OCI-LY1 (cell line): ENCODE data around the gene HTR5A.

Experiments used
- H2AFZ ChIP-seq: fragments of 200-600 bp; sonication (generic), shearing (Covaris generic); 2 replicates; pipeline ENCODE4 v1.6.0; 2014; ENCODE audit warnings: antibody characterized with exemption, mild to moderate bottlenecking, low read length
- H3F3A ChIP-seq: fragments of 200-600 bp; sonication (generic), shearing (Covaris generic); 2 replicates; pipeline ENCODE4 v1.6.0; 2014; ENCODE audit warnings: mild to moderate bottlenecking, antibody characterized with exemption, low read length, moderate library complexity; ENCODE audit not compliant: insufficient read depth
- H3K27ac ChIP-seq: fragments of 200-600 bp; sonication (generic); 2 replicates; pipeline ENCODE4 v1.5.1; 2014; ENCODE audit warnings: low read length, mixed run types, mild to moderate bottlenecking, low read depth; ENCODE audit not compliant: poor library complexity, severe bottlenecking
- H3K27me3 ChIP-seq: fragments of 200-600 bp; sonication (generic); 2 replicates; pipeline ENCODE4 v1.6.0; 2014; ENCODE audit warnings: antibody characterized with exemption, mild to moderate bottlenecking, low read length, moderate library complexity; ENCODE audit not compliant: insufficient read depth
- H3K36me3 ChIP-seq: fragments of 200-600 bp; sonication (generic); 2 replicates; pipeline ENCODE4 v1.6.1; 2014; ENCODE audit warnings: mild to moderate bottlenecking, antibody characterized with exemption, low read length, moderate library complexity, mixed read lengths; ENCODE audit not compliant: insufficient read depth
- H3K4me1 ChIP-seq: fragments of 200-600 bp; sonication (generic); 2 replicates; pipeline ENCODE4 v1.5.1; 2014; ENCODE audit warnings: mild to moderate bottlenecking, low read length, moderate library complexity; ENCODE audit not compliant: insufficient read depth, severe bottlenecking
- H3K4me2 ChIP-seq: fragments of 200-600 bp; sonication (generic), shearing (Covaris generic); 2 replicates; pipeline ENCODE4 v1.6.1; 2014; ENCODE audit warnings: low read length
- H3K4me3 ChIP-seq: fragments of 200-600 bp; sonication (generic); 2 replicates; pipeline ENCODE4 v1.5.1; 2014; ENCODE audit warnings: low read length, low read depth, mild to moderate bottlenecking, mixed read lengths; ENCODE audit not compliant: poor library complexity, severe bottlenecking
- H3K79me2 ChIP-seq: fragments of 200-600 bp; shearing (Covaris generic); 2 replicates; pipeline ENCODE4 v1.6.1; 2016; ENCODE audit warnings: mixed run types, low read length, mixed read lengths; ENCODE audit not compliant: insufficient read depth
- H3K9ac ChIP-seq: fragments of 200-600 bp; sonication (generic), shearing (Covaris generic); 2 replicates; pipeline ENCODE4 v1.6.1; 2014; ENCODE audit warnings: mild to moderate bottlenecking, low read length, mixed read lengths
- H3K9me2 ChIP-seq: fragments of 200-600 bp; sonication (generic), shearing (Covaris generic); 2 replicates; pipeline ENCODE4 v1.6.1; 2014; ENCODE audit warnings: low read depth, mild to moderate bottlenecking, low read length, mixed read lengths
- H3K9me3 ChIP-seq: fragments of 200-600 bp; shearing (Covaris generic); 2 replicates; pipeline ENCODE4 v1.6.1; 2014; ENCODE audit warnings: low read length, mixed read lengths
- H4K20me1 ChIP-seq: fragments of 200-600 bp; sonication (generic), shearing (Covaris generic); 2 replicates; pipeline ENCODE4 v1.6.0; 2016; ENCODE audit warnings: mild to moderate bottlenecking, low read length; ENCODE audit not compliant: insufficient read depth
- EZH2 ChIP-seq: fragments of 200-600 bp; sonication (generic), shearing (Covaris generic); IDR thresholded peaks from 2 replicates; pipeline ENCODE4 v1.8.0; 2017; ENCODE audit warnings: borderline replicate concordance, mixed run types, mild to moderate bottlenecking, antibody characterized with exemption, low read length, moderate library complexity, mixed read lengths
- TF ChIP-seq, protein P1 (sequence below): fragments of 200-600 bp; sonication (generic), shearing (Covaris generic); IDR thresholded peaks from 2 replicates; pipeline ENCODE4 v1.5.1; 2017; ENCODE audit warnings: mild to moderate bottlenecking, antibody characterized with exemption, low read length, moderate library complexity, mixed read lengths

The HTR5A gene

DNA sequence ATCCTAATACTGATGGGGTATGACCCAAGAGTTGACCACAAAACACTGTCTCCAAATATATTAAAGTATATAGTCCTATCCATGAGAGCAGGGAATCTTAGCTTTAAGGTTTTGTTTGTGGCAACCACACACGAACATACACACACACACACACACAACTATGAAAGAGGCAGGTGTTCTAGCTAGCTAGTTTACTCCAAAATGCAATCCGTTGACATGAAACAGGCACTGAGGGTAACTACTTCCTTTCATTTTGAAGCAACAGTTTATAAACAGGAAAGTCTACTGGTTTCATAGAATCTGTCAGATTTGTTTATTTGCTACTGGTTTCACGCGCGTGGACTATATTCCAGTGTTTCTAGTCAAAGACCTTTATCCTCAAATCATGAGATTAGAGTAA, 14.8 kb downstream of the HTR5A start:
- Histone ChIP-seq H3F3A (no peaks in the 10 kb centered on the region), H2AFZ (no peak overlapping the region), H3K27ac (no peak overlapping the region), H3K79me2 (no peaks in the 10 kb centered on the region), H3K9ac (no peak overlapping the region), H3K4me1 (no peaks in the 10 kb centered on the region), H3K9me3 (no peaks in the 10 kb centered on the region), H3K36me3 (no peaks in the 10 kb centered on the region), H3K9me2 (no peaks in the 10 kb centered on the region), H3K27me3 (peaks cover 19% of the 10 kb centered on the region; the same call in 1 of the 2 replicates), H3K4me2 (no peak overlapping the region), H4K20me1 (no peaks in the 10 kb centered on the region), H3K4me3 (no peak overlapping the region)
- TF ChIP-seq EZH2: no peak
- TF ChIP-seq, protein P1, sequence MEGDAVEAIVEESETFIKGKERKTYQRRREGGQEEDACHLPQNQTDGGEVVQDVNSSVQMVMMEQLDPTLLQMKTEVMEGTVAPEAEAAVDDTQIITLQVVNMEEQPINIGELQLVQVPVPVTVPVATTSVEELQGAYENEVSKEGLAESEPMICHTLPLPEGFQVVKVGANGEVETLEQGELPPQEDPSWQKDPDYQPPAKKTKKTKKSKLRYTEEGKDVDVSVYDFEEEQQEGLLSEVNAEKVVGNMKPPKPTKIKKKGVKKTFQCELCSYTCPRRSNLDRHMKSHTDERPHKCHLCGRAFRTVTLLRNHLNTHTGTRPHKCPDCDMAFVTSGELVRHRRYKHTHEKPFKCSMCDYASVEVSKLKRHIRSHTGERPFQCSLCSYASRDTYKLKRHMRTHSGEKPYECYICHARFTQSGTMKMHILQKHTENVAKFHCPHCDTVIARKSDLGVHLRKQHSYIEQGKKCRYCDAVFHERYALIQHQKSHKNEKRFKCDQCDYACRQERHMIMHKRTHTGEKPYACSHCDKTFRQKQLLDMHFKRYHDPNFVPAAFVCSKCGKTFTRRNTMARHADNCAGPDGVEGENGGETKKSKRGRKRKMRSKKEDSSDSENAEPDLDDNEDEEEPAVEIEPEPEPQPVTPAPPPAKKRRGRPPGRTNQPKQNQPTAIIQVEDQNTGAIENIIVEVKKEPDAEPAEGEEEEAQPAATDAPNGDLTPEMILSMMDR: no peak

DNA sequence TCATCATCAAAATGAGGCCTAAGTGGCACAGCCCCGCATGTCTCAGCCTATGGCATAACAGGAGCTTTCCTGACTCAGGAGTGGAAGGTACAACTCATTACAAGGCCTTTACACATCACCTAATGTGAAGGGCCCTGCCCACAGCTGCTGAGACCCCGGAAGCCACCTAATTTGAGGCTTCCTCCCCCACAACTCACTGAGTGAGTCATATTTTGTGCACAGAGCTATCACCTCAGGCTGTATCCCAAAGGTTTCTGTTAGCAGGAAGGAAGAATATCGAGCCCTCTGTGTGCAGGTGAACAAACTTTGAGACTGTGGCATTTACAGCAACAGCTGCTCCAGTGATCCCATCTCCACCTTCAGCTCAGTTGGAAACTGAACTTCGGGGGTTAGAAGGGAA, 20.6 kb downstream of the HTR5A start:
- H3K4me2 ChIP-seq: no peak overlapping the region
- H3K79me2 ChIP-seq: no peaks in the 10 kb centered on the region
- H4K20me1 ChIP-seq: no peaks in the 10 kb centered on the region
- peaks cover 9% of the 10 kb centered on the region; the same call in 1 of the 2 replicates for H3K27me3 ChIP-seq
- H3K9ac ChIP-seq: no peak overlapping the region
- no peaks in the 10 kb centered on the region for H3K9me3 ChIP-seq
- no peak overlapping the region for H3K4me3 ChIP-seq
- H3K9me2 ChIP-seq: no peaks in the 10 kb centered on the region
- no peaks in the 10 kb centered on the region for H3K36me3 ChIP-seq
- no peaks in the 10 kb centered on the region for H3K4me1 ChIP-seq
- TF ChIP-seq, protein P1: no peak
- TF ChIP-seq EZH2: no peak
- no peak overlapping the region for H2AFZ ChIP-seq
- no peaks in the 10 kb centered on the region for H3F3A ChIP-seq
- H3K27ac ChIP-seq: no peak overlapping the region

DNA sequence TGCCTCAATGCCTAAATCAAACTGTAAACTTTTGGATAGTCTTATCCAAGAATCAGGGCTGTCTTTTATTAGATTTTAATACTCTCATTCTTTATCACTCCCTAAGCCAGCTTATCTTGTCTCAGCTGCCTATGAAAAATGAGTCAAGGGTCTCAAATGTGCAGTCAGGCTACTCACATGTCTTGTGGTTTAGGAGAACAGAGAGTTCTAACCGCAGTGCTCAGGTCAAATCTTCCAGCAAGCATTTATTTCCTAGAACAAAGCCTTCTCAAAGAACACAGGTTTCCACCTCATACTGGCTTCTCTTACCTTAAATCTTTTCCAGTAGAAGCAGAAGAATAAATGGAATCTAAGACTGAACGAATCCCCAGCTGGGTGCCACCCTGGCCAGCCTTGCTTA, 23.5 kb downstream of the HTR5A start:
- Histone ChIP-seq H3K4me3 (no peak overlapping the region), H3K4me1 (no peaks in the 10 kb centered on the region), H3K9me3 (no peaks in the 10 kb centered on the region), H3K27ac (no peak overlapping the region), H3K4me2 (no peak overlapping the region), H3K9me2 (no peaks in the 10 kb centered on the region), H3K27me3 (no peaks in the 10 kb centered on the region), H4K20me1 (no peaks in the 10 kb centered on the region), H3F3A (no peaks in the 10 kb centered on the region), H3K36me3 (no peaks in the 10 kb centered on the region), H3K79me2 (no peaks in the 10 kb centered on the region), H3K9ac (no peak overlapping the region), H2AFZ (no peak overlapping the region)
- TF ChIP-seq EZH2: no peak
- TF ChIP-seq, protein P1: no peak
